GM18867 (cell line): ENCODE measurements around the gene PCDHB4.
"Not testable (repeated sequence)": the region's sequence is repeated elsewhere in the genome, so short reads cannot be mapped to it uniquely, and the experiment has no call there.

Experiments used
- ATAC-seq: cut with Tn5 transposase; IDR thresholded peaks from one replicate; pipeline ENCODE4 v1.9.1; 2021; ENCODE audit warnings: mild to moderate bottlenecking, moderate library complexity; ENCODE audit not compliant: unreplicated experiment

PCDHB4 gene

GRCh38 chr5:141121563-141121962 lies at the start of gene PCDHB4:
Gene PCDHB4 (plus strand): TSS chr5:141121818. CDS start chr5:141121999, 181 bp downstream.
- ATAC-seq, result no peak

DNA sequence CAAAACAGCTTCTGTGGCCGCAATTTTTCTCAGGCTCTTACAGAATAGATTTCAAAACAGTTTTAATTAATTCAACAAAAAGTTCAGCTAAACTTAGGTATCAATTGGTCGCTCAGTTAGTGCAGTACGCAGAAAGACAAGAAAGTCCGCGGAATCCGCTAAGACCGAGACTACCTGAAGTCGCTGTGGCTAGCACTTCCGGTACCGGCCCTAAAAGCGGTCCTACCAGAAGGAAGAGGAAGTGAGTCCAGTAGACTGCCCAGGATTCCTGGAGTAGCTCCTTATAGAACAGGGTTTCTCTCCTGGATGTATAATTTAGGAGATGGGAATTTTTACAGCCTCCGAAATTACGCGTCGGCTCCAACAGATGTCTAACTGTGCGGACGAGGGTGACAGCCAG lies 43.8 kb upstream of the PCDHB4 start:
- ATAC-seq, result no peak

GRCh38 chr5:141082228-141082627 lies 39.4 kb upstream of the PCDHB4 start:
- ATAC-seq, result no peak

- no peak for ATAC-seq
These were observed 37.1 kb upstream of the PCDHB4 start for GRCh38 chr5:141084487-141084989.

DNA sequence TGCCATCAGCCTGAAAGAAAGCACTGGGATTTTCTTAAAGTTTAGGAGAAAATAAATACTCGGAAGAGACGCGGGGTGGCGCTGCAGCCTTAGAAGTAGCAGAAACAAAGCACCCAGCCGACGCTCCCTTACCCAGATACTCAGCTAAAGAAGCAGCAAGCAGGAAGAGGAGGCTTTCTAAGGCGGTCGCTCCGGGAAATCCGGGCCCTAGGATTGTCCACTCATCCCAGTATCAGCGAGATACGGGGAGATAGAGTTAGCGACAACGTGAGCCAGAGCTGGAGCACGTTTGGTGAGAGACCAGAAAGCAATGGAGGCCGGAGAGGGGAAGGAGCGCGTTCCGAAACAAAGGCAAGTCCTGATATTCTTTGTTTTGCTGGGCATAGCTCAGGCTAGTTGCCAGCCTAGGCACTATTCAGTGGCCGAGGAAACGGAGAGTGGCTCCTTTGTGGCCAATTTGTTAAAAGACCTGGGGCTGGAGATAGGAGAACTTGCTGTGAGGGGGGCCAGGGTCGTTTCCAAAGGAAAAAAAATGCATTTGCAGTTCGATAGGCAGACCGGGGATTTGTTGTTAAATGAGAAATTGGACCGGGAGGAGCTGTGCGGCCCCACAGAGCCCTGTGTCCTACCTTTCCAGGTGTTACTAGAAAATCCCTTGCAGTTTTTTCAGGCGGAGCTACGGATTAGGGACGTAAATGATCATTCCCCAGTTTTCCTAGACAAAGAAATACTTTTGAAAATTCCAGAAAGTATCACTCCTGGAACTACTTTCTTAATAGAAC lies 26.9 kb upstream of the PCDHB4 start, which contains the start of gene PCDHB2:
TSS of gene PCDHB2 (plus strand) at position 135 of the 782 bp plus-strand sequence. CDS start at position 311, 176 bp downstream.
- ATAC-seq, result no peak

DNA sequence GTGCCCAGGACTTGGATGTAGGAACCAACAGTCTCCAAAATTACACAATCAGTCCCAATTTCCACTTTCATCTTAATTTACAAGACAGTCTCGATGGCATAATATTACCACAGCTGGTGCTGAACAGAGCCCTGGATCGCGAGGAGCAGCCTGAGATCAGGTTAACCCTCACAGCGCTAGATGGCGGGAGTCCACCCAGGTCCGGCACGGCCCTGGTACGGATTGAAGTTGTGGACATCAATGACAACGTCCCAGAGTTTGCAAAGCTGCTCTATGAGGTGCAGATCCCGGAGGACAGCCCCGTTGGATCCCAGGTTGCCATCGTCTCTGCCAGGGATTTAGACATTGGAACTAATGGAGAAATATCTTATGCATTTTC lies 26.4 kb upstream of the PCDHB4 start:
- ATAC-seq, result no peak

GRCh38 chr5:141096181-141096580 lies 25.4 kb upstream of the PCDHB4 start:
- ATAC-seq, result not testable (repeated sequence)

- ATAC-seq, result not testable (repeated sequence)
These were observed 25.0 kb upstream of the PCDHB4 start for GRCh38 chr5:141096586-141096985.

- ATAC-seq, result no peak
These were observed 21.3 kb upstream of the PCDHB4 start, which contains the start of gene PCDHB3 for GRCh38 chr5:141100243-141100805. Gene PCDHB3 (plus strand): TSS chr5:141100473. CDS start chr5:141100650, 177 bp downstream.

GRCh38 chr5:141101059-141101458 lies 20.6 kb upstream of the PCDHB4 start:
- no peak for ATAC-seq

GRCh38 chr5:141102070-141102469 lies 19.5 kb upstream of the PCDHB4 start:
- ATAC-seq, result not testable (repeated sequence)

DNA sequence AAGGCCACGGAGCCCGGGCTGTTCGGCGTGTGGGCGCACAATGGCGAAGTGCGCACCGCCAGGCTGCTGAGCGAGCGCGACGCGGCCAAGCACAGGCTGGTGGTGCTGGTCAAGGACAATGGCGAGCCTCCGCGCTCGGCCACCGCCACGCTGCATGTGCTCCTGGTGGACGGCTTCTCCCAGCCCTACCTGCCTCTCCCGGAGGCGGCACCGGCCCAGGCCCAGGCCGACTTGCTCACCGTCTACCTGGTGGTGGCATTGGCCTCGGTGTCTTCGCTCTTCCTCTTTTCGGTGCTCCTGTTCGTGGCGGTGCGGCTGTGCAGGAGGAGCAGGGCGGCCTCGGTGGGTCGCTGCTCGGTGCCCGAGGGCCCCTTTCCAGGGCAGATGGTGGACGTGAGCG lies 19.1 kb upstream of the PCDHB4 start:
- not testable (repeated sequence) for ATAC-seq

DNA sequence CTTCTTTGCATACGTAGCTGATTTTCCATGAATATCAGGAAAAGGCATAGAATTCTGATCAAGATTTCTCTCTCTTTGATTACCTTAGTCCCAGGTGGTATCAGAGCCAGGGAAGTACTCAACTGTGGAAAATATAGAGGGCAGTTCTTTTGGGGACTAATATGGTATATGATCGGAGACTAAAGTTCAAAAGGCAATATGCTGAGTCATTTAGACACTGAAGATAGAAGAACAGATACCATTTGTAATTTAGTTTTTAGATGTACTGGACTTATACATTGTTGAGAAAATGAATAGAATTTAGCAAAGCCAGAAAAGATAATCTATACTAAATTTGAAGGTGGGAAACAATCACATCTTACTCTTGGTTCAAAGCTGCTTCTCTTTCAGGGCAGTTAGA lies 16.3 kb upstream of the PCDHB4 start:
- ATAC-seq, result no peak

- ATAC-seq, result no peak
These were observed 2.4 kb upstream of the PCDHB4 start for GRCh38 chr5:141119250-141119649.

DNA sequence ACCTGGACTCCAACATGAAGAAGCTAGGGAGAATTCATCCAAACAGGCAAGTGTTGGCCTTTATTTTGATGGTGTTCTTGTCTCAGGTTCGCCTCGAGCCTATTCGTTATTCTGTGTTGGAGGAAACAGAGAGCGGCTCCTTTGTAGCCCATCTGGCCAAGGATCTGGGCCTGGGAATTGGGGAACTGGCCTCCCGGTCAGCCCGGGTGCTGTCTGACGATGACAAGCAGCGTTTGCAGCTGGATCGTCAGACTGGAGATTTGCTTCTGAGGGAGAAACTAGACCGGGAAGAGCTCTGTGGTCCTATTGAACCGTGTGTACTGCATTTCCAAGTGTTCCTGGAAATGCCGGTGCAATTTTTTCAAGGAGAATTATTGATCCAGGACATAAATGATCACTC lies 367 bp downstream of the PCDHB4 start:
- no peak for ATAC-seq

GRCh38 chr5:141123396-141124135 lies 1.9 kb downstream of the PCDHB4 start:
- ATAC-seq, result not testable (repeated sequence)

DNA sequence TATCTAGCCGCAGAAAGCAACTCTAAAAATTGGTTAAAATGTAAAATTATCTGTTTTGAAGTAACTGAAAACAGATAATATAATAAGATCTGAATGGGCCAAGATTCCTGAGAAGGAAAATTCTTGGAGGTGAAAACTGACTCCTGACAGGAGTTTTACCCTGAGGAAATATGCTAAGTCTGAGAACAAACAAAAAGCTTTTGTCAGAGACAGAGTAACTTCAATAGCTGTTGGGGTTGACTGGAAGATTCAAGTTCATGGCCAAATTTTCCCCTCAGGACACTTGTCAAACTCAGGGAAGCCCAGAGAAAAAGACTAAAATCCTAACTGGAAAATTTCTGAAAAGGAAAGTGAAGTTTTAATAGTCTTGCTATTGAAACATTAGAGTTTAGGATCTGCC lies 5.7 kb downstream of the PCDHB4 start:
- ATAC-seq, result no peak

DNA sequence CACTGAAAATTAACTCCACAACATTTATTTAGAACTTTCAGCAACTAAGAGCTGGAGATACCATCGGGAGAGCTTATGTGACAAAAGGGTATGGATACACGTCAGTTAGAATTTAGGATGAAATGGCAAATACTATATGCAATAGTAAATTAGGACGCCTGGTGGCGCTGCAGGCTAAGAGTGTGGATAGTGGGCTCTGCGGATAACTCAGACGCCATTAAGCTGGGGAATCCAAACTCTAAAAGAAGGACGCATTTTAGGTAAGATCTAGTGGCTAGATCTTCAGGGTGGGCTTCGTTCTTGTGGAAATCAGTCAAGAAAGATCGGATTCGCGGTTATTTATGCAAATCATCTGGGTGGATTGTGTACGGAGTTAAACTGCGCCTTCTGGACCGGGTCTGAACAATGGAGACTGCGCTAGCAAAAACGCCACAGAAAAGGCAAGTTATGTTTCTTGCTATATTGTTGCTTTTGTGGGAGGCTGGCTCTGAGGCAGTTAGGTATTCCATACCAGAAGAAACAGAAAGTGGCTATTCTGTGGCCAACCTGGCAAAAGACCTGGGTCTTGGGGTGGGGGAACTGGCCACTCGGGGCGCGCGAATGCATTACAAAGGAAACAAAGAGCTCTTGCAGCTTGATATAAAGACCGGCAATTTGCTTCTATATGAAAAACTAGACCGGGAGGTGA lies 13.6 kb downstream of the PCDHB4 start, which contains the start of gene PCDHB5:
TSS of gene PCDHB5 (plus strand) at position 177 of the 688 bp plus-strand sequence. CDS start at position 406, 229 bp downstream.
- ATAC-seq, result no peak

- ATAC-seq, result no peak
These were observed 14.2 kb downstream of the PCDHB4 start for GRCh38 chr5:141135718-141136266.

- not testable (repeated sequence) for ATAC-seq
These were observed 15.7 kb downstream of the PCDHB4 start for GRCh38 chr5:141137346-141137745.
